ENCODE data around the gene AMIGO3. TPM values are rescaled to one million over a fixed set of nuclear protein-coding genes. Genes with fewer than 3 reads are reported as not detected.

The AMIGO3 gene
- polyA plus RNA-seq, 1 of the 3 experiments (the other 2 are of a cell fraction): 1.1 TPM

GRCh38 chr3:49703443-49703927 is 16.0 kb downstream of the AMIGO3 start:
- Histone ChIP-seq H3K4me1 (ENCODE audit: control insufficient read depth in 1 of 2, insufficient read depth in 2 of 2, low read depth in 1 of 2, low read length in 1 of 2) (no peaks in the 10 kb centered on the region), H3K27me3 (ENCODE audit: insufficient read depth) (no peaks in the 10 kb centered on the region), H3K9ac (no peak overlapping the region), H3K27ac (ENCODE audit: low read depth in 2 of 2, low read length in 1 of 2) (no peak overlapping the region), H3K36me3 (replicated peaks in 1 of 2; ENCODE audit: control insufficient read depth in 1 of 2, insufficient read depth in 2 of 2, low read length in 1 of 2) (peaks cover 0 to 34% of the 10 kb centered on the region in 2 experiments), H3K4me3 (ENCODE audit: low read depth in 2 of 2, low read length in 1 of 2) (no peak overlapping the region), H4K20me1 (ENCODE audit: insufficient read depth) (no peaks in the 10 kb centered on the region), H3K9me3 (no peaks in the 10 kb centered on the region), H2AFZ (ENCODE audit: low read depth) (no peak overlapping the region), H3K4me2 (no peak overlapping the region), H3F3A (replicated peaks; ENCODE audit: insufficient read depth) (no peaks in the 10 kb centered on the region), H3K79me2 (ENCODE audit: insufficient read depth) (no peaks in the 10 kb centered on the region), H3K9me2 (no peaks in the 10 kb centered on the region)
- 45% methylated on average over 8 of the region's 14 CpGs for WGBS (ENCODE audit: low lambda C conversion rate)
- TF ChIP-seq TAF1 (IDR thresholded peaks at IDR 0.05; ENCODE audit: borderline replicate concordance, low read depth, low read length) (no peak), JUND (IDR thresholded peaks at IDR 0.05) (no peak), CTCF (IDR thresholded peaks at IDR 0.05) (peak; percentile 70), MEF2A (IDR thresholded peaks at IDR 0.05; ENCODE audit: borderline replicate concordance, low read depth) (no peak), SMC3 (IDR thresholded peaks at IDR 0.05; ENCODE audit: low read depth, low read length) (peak; percentile 67), POLR2AphosphoS5 (IDR thresholded peaks at IDR 0.05; ENCODE audit: low read depth, low read length) (no peak), FOXM1 (IDR thresholded peaks at IDR 0.05; ENCODE audit: low read depth) (no peak), RAD21 (IDR thresholded peaks at IDR 0.05; ENCODE audit: low read length) (peak; percentile 77), RXRA (IDR thresholded peaks at IDR 0.05; ENCODE audit: borderline replicate concordance, low read depth) (no peak), ELF1 (IDR thresholded peaks at IDR 0.05) (no peak)
- ChIA-PET POLR2A (interaction anchor here (0.6 kb wide), 1 partner anchor 16 kb away, joined by 3 read pairs; the partner anchor contains the start of gene AMIGO3), CTCF (interaction anchor here (0.6 to 8.1 kb wide), 9 partner anchors 9 to 202 kb away, joined by 3 to 76 read pairs (median 4); partner anchors contain the start of genes AMIGO3, MST1 and RNF123)
- DNase-seq: peak; percentile 92

GRCh38 chr3:49702672-49703071 is 16.8 kb downstream of the AMIGO3 start:
- no peaks in the 10 kb centered on the region for H3K4me1 ChIP-seq (ENCODE audit: control insufficient read depth in 1 of 2, insufficient read depth in 2 of 2, low read depth in 1 of 2, low read length in 1 of 2)
- POLR2A ChIA-PET: no interaction called here
- no peak overlapping the region for H3K27ac ChIP-seq (ENCODE audit: low read depth in 2 of 2, low read length in 1 of 2)
- H3K27me3 ChIP-seq (ENCODE audit: insufficient read depth): no peaks in the 10 kb centered on the region
- H3K9me3 ChIP-seq: no peaks in the 10 kb centered on the region
- CTCF ChIA-PET: interaction anchor here (0.6 to 8.1 kb wide), 8 partner anchors 9 to 289 kb away, joined by 3 to 76 read pairs (median 4); partner anchors contain the start of genes AMIGO3, MST1 and RNF123
- peaks cover 0 to 42% of the 10 kb centered on the region in 2 experiments for H3K36me3 ChIP-seq (replicated peaks in 1 of 2; ENCODE audit: control insufficient read depth in 1 of 2, insufficient read depth in 2 of 2, low read length in 1 of 2)
- TF ChIP-seq POLR2AphosphoS5 (IDR thresholded peaks at IDR 0.05; ENCODE audit: low read depth, low read length) (no peak), RCOR1 (IDR thresholded peaks at IDR 0.05; ENCODE audit: low read length) (no peak), SIN3A (IDR thresholded peaks at IDR 0.05; ENCODE audit: borderline replicate concordance, low read depth, low read length) (no peak), YY1 (IDR thresholded peaks at IDR 0.05; ENCODE audit: low read depth) (no peak), PBX3 (IDR thresholded peaks at IDR 0.05) (no peak), NRF1 (IDR thresholded peaks at IDR 0.05; ENCODE audit: low read depth, low read length) (no peak), MEF2A (IDR thresholded peaks at IDR 0.05; ENCODE audit: borderline replicate concordance, low read depth) (no peak), EZH2phosphoT487 (IDR thresholded peaks at IDR 0.05; ENCODE audit: borderline replicate concordance, low read depth) (no peak), SMC3 (IDR thresholded peaks at IDR 0.05; ENCODE audit: low read depth, low read length) (no peak), MXI1 (IDR thresholded peaks at IDR 0.05; ENCODE audit: low read depth, low read length) (no peak), USF1 (IDR thresholded peaks at IDR 0.05; ENCODE audit: borderline replicate concordance, low read depth) (no peak), RFX5 (IDR thresholded peaks at IDR 0.05; ENCODE audit: low read length) (no peak), FOXM1 (IDR thresholded peaks at IDR 0.05; ENCODE audit: low read depth) (no peak), CHD2 (IDR thresholded peaks at IDR 0.05; ENCODE audit: low read length, partially characterized antibody) (no peak), JUND (IDR thresholded peaks at IDR 0.05) (no peak), USF2 (IDR thresholded peaks at IDR 0.05; ENCODE audit: borderline replicate concordance, low read depth, low read length) (no peak), FOXJ3 (CRISPR knock-in tag; IDR thresholded peaks at IDR 0.05) (no peak), FOSL2 (IDR thresholded peaks at IDR 0.05; ENCODE audit: borderline replicate concordance, low read depth) (no peak)
- no peak overlapping the region for H3K4me2 ChIP-seq
- H3F3A ChIP-seq (replicated peaks; ENCODE audit: insufficient read depth): no peaks in the 10 kb centered on the region
- no peaks in the 10 kb centered on the region for H4K20me1 ChIP-seq (ENCODE audit: insufficient read depth)
- H3K9ac ChIP-seq: no peak overlapping the region
- DNase-seq: no peak
- H3K4me3 ChIP-seq (ENCODE audit: low read depth in 2 of 2, low read length in 1 of 2): no peak overlapping the region
- no peaks in the 10 kb centered on the region for H3K79me2 ChIP-seq (ENCODE audit: insufficient read depth)
- no peaks in the 10 kb centered on the region for H3K9me2 ChIP-seq
- no peak overlapping the region for H2AFZ ChIP-seq (ENCODE audit: low read depth)
- WGBS (ENCODE audit: low lambda C conversion rate): 88% methylated on average over 10 of the region's 11 CpGs
